Measurements from ENCODE around the gene CEBPA. TPM values are rescaled to one million over a fixed set of nuclear protein-coding genes. Genes with fewer than 3 reads are reported as not detected.

CEBPA gene
- polyA plus RNA-seq, 2 donors, result 14.1 to 19.4 TPM

- Histone ChIP-seq H3K36me3 (ENCODE audit: control insufficient read depth in 2 of 2, insufficient read depth in 2 of 2, low read length in 1 of 2) (no peaks in the 10 kb centered on the region), H3K27me3 (ENCODE audit: control insufficient read depth in 1 of 2, insufficient read depth in 2 of 2, low read length in 2 of 2) (no peaks in the 10 kb centered on the region), H3K9me3 (ENCODE audit: control insufficient read depth in 2 of 2, insufficient read depth in 1 of 2, low read depth in 1 of 2, low read length in 1 of 2) (peaks cover 0 to 2% of the 10 kb centered on the region in 2 donors), H3K27ac (ENCODE audit: low read depth in 2 of 2, low read length in 1 of 2) (no peak overlapping the region), H3K4me1 (ENCODE audit: control insufficient read depth in 2 of 2, insufficient read depth in 2 of 2, low read length in 1 of 2) (peaks cover 4 to 33% of the 10 kb centered on the region in 2 donors), H3K4me3 (ENCODE audit: low read depth in 1 of 2, low read length in 2 of 2) (no peak overlapping the region)
- 82 to 84% methylated on average over 5 of the region's 5 CpGs for WGBS, 2 donors
Measured at GRCh38 chr19:33275559-33275932, 26.8 kb downstream of the CEBPA start.

DNA sequence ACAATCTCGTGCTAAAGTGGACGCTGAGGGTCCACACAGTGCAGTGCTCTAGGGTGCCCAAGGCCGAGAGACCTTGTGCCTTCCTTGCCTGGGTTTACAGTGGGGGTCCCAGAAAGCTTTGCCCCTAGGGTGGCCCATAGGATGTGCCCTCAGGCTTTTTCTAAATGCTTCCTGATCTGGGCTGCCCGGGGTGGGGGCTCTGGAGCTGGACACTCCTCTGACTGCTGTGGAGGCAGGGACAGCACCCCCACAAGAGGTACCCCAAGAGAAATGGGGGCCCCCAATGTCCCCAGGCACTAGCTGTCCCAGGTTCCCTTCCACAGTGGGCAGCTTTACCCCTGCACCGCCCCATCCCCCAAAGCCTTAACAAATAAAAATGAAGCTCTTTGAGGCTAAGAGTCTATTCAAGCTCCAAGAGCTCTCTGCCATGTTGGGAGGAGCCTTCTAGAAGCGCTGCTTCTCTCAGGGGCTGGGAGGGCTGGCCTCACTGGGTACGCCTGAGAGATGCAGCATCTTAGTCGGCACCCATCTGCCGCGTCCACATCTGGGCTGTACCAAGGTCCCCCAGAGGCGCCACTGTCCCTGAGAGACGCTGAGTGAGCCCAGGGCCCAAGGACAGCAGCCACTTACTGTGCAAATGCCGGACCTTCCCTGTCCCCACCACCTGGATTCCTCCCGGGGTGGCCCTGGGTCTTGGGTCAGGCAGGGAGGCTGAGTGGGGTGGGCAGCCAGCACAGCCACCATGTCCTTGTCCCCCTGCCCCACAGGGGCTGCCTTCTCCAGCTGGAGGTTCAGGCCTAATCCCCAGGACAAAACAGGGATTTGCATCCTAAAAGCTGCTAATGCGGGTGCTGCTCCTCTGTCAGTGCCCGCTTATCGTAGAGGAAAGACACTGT lies 27.4 kb downstream of the CEBPA start:
- Histone ChIP-seq H3K4me1 (ENCODE audit: control insufficient read depth in 2 of 2, insufficient read depth in 2 of 2, low read length in 1 of 2) (peaks cover 4 to 33% of the 10 kb centered on the region in 2 donors), H3K36me3 (ENCODE audit: control insufficient read depth in 2 of 2, insufficient read depth in 2 of 2, low read length in 1 of 2) (no peaks in the 10 kb centered on the region), H3K27me3 (ENCODE audit: control insufficient read depth in 1 of 2, insufficient read depth in 2 of 2, low read length in 2 of 2) (no peaks in the 10 kb centered on the region), H3K9me3 (ENCODE audit: control insufficient read depth in 2 of 2, insufficient read depth in 1 of 2, low read depth in 1 of 2, low read length in 1 of 2) (peaks cover 0 to 2% of the 10 kb centered on the region in 2 donors), H3K27ac (ENCODE audit: low read depth in 2 of 2, low read length in 1 of 2) (peak overlapping the region; percentile 33 to 67), H3K4me3 (ENCODE audit: low read depth in 1 of 2, low read length in 2 of 2) (no peak overlapping the region)
- 79 to 80% methylated on average over 17 of the region's 17 CpGs for WGBS, 2 donors

GRCh38 chr19:33273881-33274662 lies 28.3 kb downstream of the CEBPA start:
- H3K27me3 ChIP-seq (ENCODE audit: control insufficient read depth in 1 of 2, insufficient read depth in 2 of 2, low read length in 2 of 2), result no peaks in the 10 kb centered on the region
- H3K9me3 ChIP-seq (ENCODE audit: control insufficient read depth in 2 of 2, insufficient read depth in 1 of 2, low read depth in 1 of 2, low read length in 1 of 2), result peaks cover 0 to 2% of the 10 kb centered on the region in 2 donors
- H3K27ac ChIP-seq (ENCODE audit: low read depth in 2 of 2, low read length in 1 of 2), result peak overlapping the region; percentile 55 to 67
- H3K4me1 ChIP-seq (ENCODE audit: control insufficient read depth in 2 of 2, insufficient read depth in 2 of 2, low read length in 1 of 2), result peaks cover 4 to 32% of the 10 kb centered on the region in 2 donors
- H3K4me3 ChIP-seq (ENCODE audit: low read depth in 1 of 2, low read length in 2 of 2), result no peak overlapping the region
- H3K36me3 ChIP-seq (ENCODE audit: control insufficient read depth in 2 of 2, insufficient read depth in 2 of 2, low read length in 1 of 2), result no peaks in the 10 kb centered on the region
- WGBS, 2 donors, result 28 to 40% methylated on average over 16 of the region's 16 CpGs

DNA sequence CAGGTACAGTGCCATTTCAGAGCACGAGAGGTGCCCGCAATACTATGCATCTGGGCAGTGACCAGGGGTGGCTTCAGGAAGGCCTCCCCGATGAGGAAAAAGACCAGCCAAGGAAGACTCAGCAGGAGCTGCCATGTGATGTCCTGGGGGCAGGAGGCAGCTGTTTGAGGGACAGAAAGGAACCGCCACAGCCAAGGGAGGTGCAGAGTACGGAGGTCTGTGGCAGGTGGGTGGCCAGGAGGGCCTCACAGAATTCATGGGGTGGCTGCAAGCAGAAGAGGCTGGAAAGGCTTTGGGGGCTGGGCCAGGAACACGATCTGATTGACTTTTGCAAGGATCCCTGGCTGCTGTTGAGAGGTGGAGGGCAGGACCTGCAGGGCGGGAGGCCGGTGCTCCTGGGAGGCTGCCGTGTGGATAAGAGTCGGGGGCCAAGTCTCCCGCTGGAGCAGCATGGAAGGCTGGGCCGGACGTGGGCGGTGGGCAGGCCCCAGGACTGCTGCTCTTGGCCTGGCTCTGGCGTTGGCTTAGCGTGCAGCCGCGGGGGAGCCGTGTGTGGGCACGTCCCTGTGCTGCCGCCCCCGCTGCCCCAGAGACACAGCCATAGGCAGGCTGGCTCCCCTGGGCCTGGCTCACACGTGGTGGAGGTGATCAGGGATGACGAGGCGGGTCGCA lies 29.1 kb downstream of the CEBPA start:
- Histone ChIP-seq H3K27me3 (ENCODE audit: control insufficient read depth in 1 of 2, insufficient read depth in 2 of 2, low read length in 2 of 2) (no peaks in the 10 kb centered on the region), H3K4me1 (ENCODE audit: control insufficient read depth in 2 of 2, insufficient read depth in 2 of 2, low read length in 1 of 2) (peaks cover 4 to 32% of the 10 kb centered on the region in 2 donors), H3K9me3 (ENCODE audit: control insufficient read depth in 2 of 2, insufficient read depth in 1 of 2, low read depth in 1 of 2, low read length in 1 of 2) (peaks cover 0 to 2% of the 10 kb centered on the region in 2 donors), H3K36me3 (ENCODE audit: control insufficient read depth in 2 of 2, insufficient read depth in 2 of 2, low read length in 1 of 2) (no peaks in the 10 kb centered on the region), H3K4me3 (ENCODE audit: low read depth in 1 of 2, low read length in 2 of 2) (no peak overlapping the region), H3K27ac (ENCODE audit: low read depth in 2 of 2, low read length in 1 of 2) (peak overlapping the region in 1 of 2 donors; percentile 67)
- WGBS, 2 donors, result 48 to 59% methylated on average over 26 of the region's 26 CpGs

DNA sequence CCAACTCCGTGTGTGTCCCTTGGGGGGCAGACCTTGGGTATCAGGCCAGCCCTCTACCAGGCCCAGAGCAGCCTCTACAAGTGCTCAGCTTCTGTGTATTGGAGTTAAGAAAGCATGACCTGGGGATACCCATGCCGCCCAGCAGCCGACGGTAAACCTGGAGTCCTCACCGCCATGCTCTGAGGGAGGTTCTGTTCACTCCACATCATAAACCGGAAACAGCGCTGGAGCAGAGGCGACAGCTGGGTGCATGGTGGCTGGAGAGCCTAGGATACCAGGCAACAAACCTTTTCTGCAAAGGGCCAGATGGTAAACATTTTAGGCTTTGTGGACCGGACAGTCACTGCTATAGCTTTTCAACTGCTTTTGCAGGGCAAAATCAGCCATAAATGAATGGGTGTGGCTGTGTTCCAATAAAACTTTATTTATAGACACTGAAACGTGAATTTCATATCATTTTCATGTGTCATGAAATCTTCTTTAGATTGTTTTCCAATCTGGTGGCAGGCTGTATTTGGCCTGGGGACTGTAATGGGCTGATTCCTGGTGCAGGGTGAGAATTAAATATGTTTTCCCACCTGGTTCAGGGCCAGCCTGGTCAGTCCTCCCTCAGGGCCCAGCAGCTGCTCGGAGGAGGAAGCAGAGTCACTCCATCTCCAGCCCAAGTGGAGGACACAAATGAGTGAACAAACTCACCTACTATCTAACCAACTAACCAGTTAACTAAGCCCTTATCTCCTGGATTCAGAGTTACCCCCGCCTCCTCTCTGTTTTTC lies 30.9 kb downstream of the CEBPA start:
- peaks cover 4 to 32% of the 10 kb centered on the region in 2 donors for H3K4me1 ChIP-seq (ENCODE audit: control insufficient read depth in 2 of 2, insufficient read depth in 2 of 2, low read length in 1 of 2)
- H3K27ac ChIP-seq (ENCODE audit: low read depth in 2 of 2, low read length in 1 of 2), result no peak overlapping the region
- 89 to 91% methylated on average over 12 of the region's 12 CpGs for WGBS, 2 donors
- H3K36me3 ChIP-seq (ENCODE audit: control insufficient read depth in 2 of 2, insufficient read depth in 2 of 2, low read length in 1 of 2), result no peaks in the 10 kb centered on the region
- peaks cover 0 to 2% of the 10 kb centered on the region in 2 donors for H3K9me3 ChIP-seq (ENCODE audit: control insufficient read depth in 2 of 2, insufficient read depth in 1 of 2, low read depth in 1 of 2, low read length in 1 of 2)
- no peaks in the 10 kb centered on the region for H3K27me3 ChIP-seq (ENCODE audit: control insufficient read depth in 1 of 2, insufficient read depth in 2 of 2, low read length in 2 of 2)
- H3K4me3 ChIP-seq (ENCODE audit: low read depth in 1 of 2, low read length in 2 of 2), result no peak overlapping the region

DNA sequence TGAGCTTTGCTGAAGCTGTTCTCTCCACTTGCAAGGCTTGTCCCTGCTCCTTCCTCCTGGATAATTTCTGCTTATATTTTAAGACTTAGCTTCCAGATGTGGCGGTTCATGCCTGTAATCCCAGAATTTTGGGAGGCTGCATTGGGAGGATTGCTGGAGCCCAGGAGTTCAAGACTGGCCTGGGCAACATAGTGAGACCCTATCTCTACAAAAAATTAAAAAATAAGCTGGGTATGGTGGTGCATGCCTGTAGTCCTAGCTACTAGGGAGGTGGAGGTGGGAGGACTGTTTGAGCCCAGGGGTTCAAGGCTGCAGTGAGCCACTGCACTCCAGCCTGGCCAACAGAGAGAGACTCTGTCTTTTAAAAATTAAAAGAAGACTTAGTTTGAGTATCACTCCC lies 31.6 kb downstream of the CEBPA start:
- no peak overlapping the region for H3K4me3 ChIP-seq (ENCODE audit: low read depth in 1 of 2, low read length in 2 of 2)
- H3K27ac ChIP-seq (ENCODE audit: low read depth in 2 of 2, low read length in 1 of 2), result no peak overlapping the region
- no peaks in the 10 kb centered on the region for H3K36me3 ChIP-seq (ENCODE audit: control insufficient read depth in 2 of 2, insufficient read depth in 2 of 2, low read length in 1 of 2)
- no peaks in the 10 kb centered on the region for H3K27me3 ChIP-seq (ENCODE audit: control insufficient read depth in 1 of 2, insufficient read depth in 2 of 2, low read length in 2 of 2)
- H3K9me3 ChIP-seq (ENCODE audit: control insufficient read depth in 2 of 2, insufficient read depth in 1 of 2, low read depth in 1 of 2, low read length in 1 of 2), result peaks cover 0 to 2% of the 10 kb centered on the region in 2 donors
- WGBS, 2 donors, result 63 to 66% methylated on average over 1 of the region's 1 CpG
- peaks cover 4 to 32% of the 10 kb centered on the region in 2 donors for H3K4me1 ChIP-seq (ENCODE audit: control insufficient read depth in 2 of 2, insufficient read depth in 2 of 2, low read length in 1 of 2)

GRCh38 chr19:33269016-33269415 lies 33.3 kb downstream of the CEBPA start:
- Histone ChIP-seq H3K9me3 (ENCODE audit: control insufficient read depth in 2 of 2, insufficient read depth in 1 of 2, low read depth in 1 of 2, low read length in 1 of 2) (peaks cover 0 to under 1% of the 10 kb centered on the region in 2 donors), H3K4me3 (ENCODE audit: low read depth in 1 of 2, low read length in 2 of 2) (no peak overlapping the region), H3K27me3 (ENCODE audit: control insufficient read depth in 1 of 2, insufficient read depth in 2 of 2, low read length in 2 of 2) (no peaks in the 10 kb centered on the region), H3K36me3 (ENCODE audit: control insufficient read depth in 2 of 2, insufficient read depth in 2 of 2, low read length in 1 of 2) (no peaks in the 10 kb centered on the region), H3K27ac (ENCODE audit: low read depth in 2 of 2, low read length in 1 of 2) (no peak overlapping the region), H3K4me1 (ENCODE audit: control insufficient read depth in 2 of 2, insufficient read depth in 2 of 2, low read length in 1 of 2) (peaks cover 4 to 19% of the 10 kb centered on the region in 2 donors)
- WGBS, 2 donors, result 82 to 88% methylated on average over 10 of the region's 10 CpGs

DNA sequence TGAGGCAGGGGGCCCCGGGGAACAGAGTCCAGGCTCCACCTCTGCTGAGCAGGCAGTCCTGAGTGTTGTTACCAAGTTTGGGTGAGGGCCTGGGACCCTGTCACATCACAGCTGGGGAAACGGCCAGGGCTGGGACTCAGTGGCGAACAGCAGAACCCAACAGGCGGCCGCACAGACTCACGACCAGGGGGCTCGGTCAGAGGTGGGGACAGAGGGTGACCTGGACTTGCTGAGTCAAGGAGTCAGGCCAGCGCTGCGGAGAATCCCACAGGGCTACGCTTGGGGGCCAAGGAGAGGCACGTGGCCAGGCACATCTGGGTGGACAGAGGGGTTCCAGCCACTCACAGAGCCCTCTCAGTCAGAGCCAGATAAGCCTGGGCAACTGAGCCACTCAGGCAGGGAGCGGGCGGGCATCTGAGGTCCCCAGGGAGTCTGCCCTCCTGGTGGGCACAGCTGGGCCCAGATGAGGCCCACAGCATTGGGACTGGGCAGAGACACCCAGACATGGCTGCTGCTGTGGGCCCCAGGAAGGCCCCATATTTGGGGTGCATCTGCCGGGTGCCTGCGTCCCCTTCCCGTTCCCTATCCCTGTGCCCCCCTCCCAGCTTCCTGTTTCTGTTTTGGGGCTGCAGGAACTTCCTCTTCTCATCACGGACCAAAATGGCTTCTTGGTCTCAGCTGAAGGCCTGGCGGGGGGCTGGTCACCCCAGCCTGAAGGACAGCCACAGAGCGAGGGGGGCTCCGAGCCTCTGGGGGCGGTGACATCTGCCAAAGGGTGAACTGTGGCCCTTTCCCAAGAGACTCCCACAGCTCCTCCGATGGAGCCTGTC lies 34.0 kb downstream of the CEBPA start:
- Histone ChIP-seq H3K27ac (ENCODE audit: low read depth in 2 of 2, low read length in 1 of 2) (no peak overlapping the region), H3K4me3 (ENCODE audit: low read depth in 1 of 2, low read length in 2 of 2) (no peak overlapping the region), H3K4me1 (ENCODE audit: control insufficient read depth in 2 of 2, insufficient read depth in 2 of 2, low read length in 1 of 2) (peaks cover 0 to 13% of the 10 kb centered on the region in 2 donors), H3K36me3 (ENCODE audit: control insufficient read depth in 2 of 2, insufficient read depth in 2 of 2, low read length in 1 of 2) (no peaks in the 10 kb centered on the region), H3K9me3 (ENCODE audit: control insufficient read depth in 2 of 2, insufficient read depth in 1 of 2, low read depth in 1 of 2, low read length in 1 of 2) (no peaks in the 10 kb centered on the region), H3K27me3 (ENCODE audit: control insufficient read depth in 1 of 2, insufficient read depth in 2 of 2, low read length in 2 of 2) (no peaks in the 10 kb centered on the region)
- WGBS, 2 donors, result 80 to 83% methylated on average over 22 of the region's 22 CpGs

All from esophagus (tissue), 2 donors.